Measurements from ENCODE around the gene ARFIP1.

The ARFIP1 gene

GRCh38 chr4:152805071-152805650 lies 25.4 kb downstream of the ARFIP1 start:
- TF ChIP-seq EZH2phosphoT487 (conservative IDR thresholded peaks at IDR 0.05; ENCODE audit: low read length) (no peak), CTCF (IDR thresholded peaks at IDR 0.05; ENCODE audit: insufficient read depth, low read length, poor library complexity, severe bottlenecking) (no peak)
- H3F3A ChIP-seq (ENCODE audit: insufficient read depth), result peaks cover 6% of the 10 kb centered on the region; the same call in 1 of the 2 replicates

GRCh38 chr4:152805818-152806217 lies 26.1 kb downstream of the ARFIP1 start:
- no peak overlapping the region for H3K9ac ChIP-seq (ENCODE audit: low read length)
- H3K9me2 ChIP-seq (replicated peaks; ENCODE audit: insufficient read depth, low read length), result no peaks in the 10 kb centered on the region
- 0 out of 2 replicates have a peak, but pooled peaks cover 11% of the 10 kb centered on the region for H3K79me2 ChIP-seq (ENCODE audit: insufficient read depth, low read length)
- no peak overlapping the region for H3K27ac ChIP-seq (ENCODE audit: low read depth, low read length)
- no peaks in the 10 kb centered on the region for H3K36me3 ChIP-seq (ENCODE audit: low read length)
- H4K20me1 ChIP-seq (ENCODE audit: low read depth, low read length), result 0 out of 2 replicates have a peak, but pooled peaks cover 9% of the 10 kb centered on the region
- H3K4me3 ChIP-seq (ENCODE audit: insufficient read depth, low read length, poor library complexity, severe bottlenecking), result no peak overlapping the region
- H2AFZ ChIP-seq (ENCODE audit: low read depth, low read length, severe bottlenecking), result no peak overlapping the region
- peaks cover 6% of the 10 kb centered on the region; the same call in 1 of the 2 replicates for H3F3A ChIP-seq (ENCODE audit: insufficient read depth)
- TF ChIP-seq EZH2phosphoT487 (conservative IDR thresholded peaks at IDR 0.05; ENCODE audit: low read length) (no peak), CTCF (IDR thresholded peaks at IDR 0.05; ENCODE audit: insufficient read depth, low read length, poor library complexity, severe bottlenecking) (no peak)
- H3K27me3 ChIP-seq (ENCODE audit: low read length), result no peaks in the 10 kb centered on the region
- no peaks in the 10 kb centered on the region for H3K9me3 ChIP-seq (ENCODE audit: insufficient read depth, low read length)
- H3K4me2 ChIP-seq (ENCODE audit: low read depth, low read length, poor library complexity, severe bottlenecking), result no peak overlapping the region

More at GRCh38 chr4:152805071-152805650, 25.4 kb downstream of the ARFIP1 start:
- Histone ChIP-seq H3K4me2 (ENCODE audit: low read depth, low read length, poor library complexity, severe bottlenecking) (no peak overlapping the region), H3K36me3 (ENCODE audit: low read length) (no peaks in the 10 kb centered on the region), H3K27me3 (ENCODE audit: low read length) (no peaks in the 10 kb centered on the region), H3K9ac (ENCODE audit: low read length) (no peak overlapping the region), H2AFZ (ENCODE audit: low read depth, low read length, severe bottlenecking) (no peak overlapping the region), H3K79me2 (ENCODE audit: insufficient read depth, low read length) (0 out of 2 replicates have a peak, but pooled peaks cover 11% of the 10 kb centered on the region), H4K20me1 (ENCODE audit: low read depth, low read length) (peaks cover 12% of the 10 kb centered on the region; the same call in 1 of the 2 replicates), H3K9me2 (replicated peaks; ENCODE audit: insufficient read depth, low read length) (no peaks in the 10 kb centered on the region), H3K4me3 (ENCODE audit: insufficient read depth, low read length, poor library complexity, severe bottlenecking) (no peak overlapping the region), H3K27ac (ENCODE audit: low read depth, low read length) (no peak overlapping the region), H3K9me3 (ENCODE audit: insufficient read depth, low read length) (no peaks in the 10 kb centered on the region)

- 0 out of 2 replicates have a peak, but pooled peaks cover 9% of the 10 kb centered on the region for H4K20me1 ChIP-seq (ENCODE audit: low read depth, low read length)
- no peak overlapping the region for H3K9ac ChIP-seq (ENCODE audit: low read length)
- H3K9me2 ChIP-seq (replicated peaks; ENCODE audit: insufficient read depth, low read length), result no peaks in the 10 kb centered on the region
- peaks cover 6% of the 10 kb centered on the region; the same call in 1 of the 2 replicates for H3F3A ChIP-seq (ENCODE audit: insufficient read depth)
- no peak overlapping the region for H3K27ac ChIP-seq (ENCODE audit: low read depth, low read length)
- no peaks in the 10 kb centered on the region for H3K27me3 ChIP-seq (ENCODE audit: low read length)
- H3K4me3 ChIP-seq (ENCODE audit: insufficient read depth, low read length, poor library complexity, severe bottlenecking), result no peak overlapping the region
- TF ChIP-seq EZH2phosphoT487 (conservative IDR thresholded peaks at IDR 0.05; ENCODE audit: low read length) (no peak), CTCF (IDR thresholded peaks at IDR 0.05; ENCODE audit: insufficient read depth, low read length, poor library complexity, severe bottlenecking) (no peak)
- H3K9me3 ChIP-seq (ENCODE audit: insufficient read depth, low read length), result no peaks in the 10 kb centered on the region
- H3K4me2 ChIP-seq (ENCODE audit: low read depth, low read length, poor library complexity, severe bottlenecking), result no peak overlapping the region
- H3K79me2 ChIP-seq (ENCODE audit: insufficient read depth, low read length), result 0 out of 2 replicates have a peak, but pooled peaks cover 11% of the 10 kb centered on the region
- no peak overlapping the region for H2AFZ ChIP-seq (ENCODE audit: low read depth, low read length, severe bottlenecking)
- no peaks in the 10 kb centered on the region for H3K36me3 ChIP-seq (ENCODE audit: low read length)
Measured at GRCh38 chr4:152806501-152807125, 26.9 kb downstream of the ARFIP1 start.

Data from SU-DHL-6 (cell line).